ENCODE data around the gene JADE1.

- TF ChIP-seq JUN (CRISPR knock-in tag; IDR thresholded peaks at IDR 0.05) (no peak), SETDB1 (CRISPR knock-in tag; IDR thresholded peaks at IDR 0.05; ENCODE audit: borderline replicate concordance) (no peak), HNRNPL (IDR thresholded peaks at IDR 0.05; ENCODE audit: low read depth, low read length) (no peak), BCL3 (CRISPR knock-in tag; IDR thresholded peaks at IDR 0.05) (no peak), EZH2 (conservative IDR thresholded peaks at IDR 0.05; ENCODE audit: low read depth, low read length) (no peak), CEBPB (IDR thresholded peaks at IDR 0.05; ENCODE audit: borderline replicate concordance, low read depth, low read length) (no peak), POLR2A (IDR thresholded peaks at IDR 0.05; ENCODE audit: insufficient read depth in 1 of 2, low read depth in 2 of 2, low read length in 2 of 2) (no peak), GLI4 (CRISPR knock-in tag; IDR thresholded peaks at IDR 0.05; ENCODE audit: borderline replicate concordance) (no peak), REST (IDR thresholded peaks at IDR 0.05; ENCODE audit: borderline replicate concordance in 1 of 2, low read depth in 1 of 2, low read length in 2 of 2) (no peak)
These were observed 27.3 kb upstream of the JADE1 start for GRCh38 chr4:128782076-128782715.
